Measurements from ENCODE around the gene ASTN1.

DNA sequence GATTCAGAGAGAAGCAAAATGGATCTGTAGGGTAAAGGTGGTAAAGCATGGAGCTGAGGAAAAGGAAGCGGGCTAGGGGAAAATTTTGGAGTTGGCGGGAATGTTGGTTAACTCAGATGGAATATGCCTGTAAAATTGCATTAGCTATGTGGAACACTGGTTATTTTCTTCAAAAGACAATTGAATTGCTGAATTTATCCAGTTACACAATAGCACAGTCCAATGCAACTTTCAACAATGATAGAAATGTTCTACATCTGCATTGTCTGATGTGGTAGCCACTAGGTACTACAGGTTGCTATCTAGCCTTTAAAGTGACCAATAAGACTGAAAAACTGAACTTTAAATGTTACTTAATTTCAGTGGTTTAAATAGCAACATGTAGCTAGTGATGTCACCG lies 315.2 kb downstream of the ASTN1 start:
- no peak for TF ChIP-seq GABPA (IDR thresholded peaks at IDR 0.05; ENCODE audit: low read depth)
- TF ChIP-seq, protein P1, sequence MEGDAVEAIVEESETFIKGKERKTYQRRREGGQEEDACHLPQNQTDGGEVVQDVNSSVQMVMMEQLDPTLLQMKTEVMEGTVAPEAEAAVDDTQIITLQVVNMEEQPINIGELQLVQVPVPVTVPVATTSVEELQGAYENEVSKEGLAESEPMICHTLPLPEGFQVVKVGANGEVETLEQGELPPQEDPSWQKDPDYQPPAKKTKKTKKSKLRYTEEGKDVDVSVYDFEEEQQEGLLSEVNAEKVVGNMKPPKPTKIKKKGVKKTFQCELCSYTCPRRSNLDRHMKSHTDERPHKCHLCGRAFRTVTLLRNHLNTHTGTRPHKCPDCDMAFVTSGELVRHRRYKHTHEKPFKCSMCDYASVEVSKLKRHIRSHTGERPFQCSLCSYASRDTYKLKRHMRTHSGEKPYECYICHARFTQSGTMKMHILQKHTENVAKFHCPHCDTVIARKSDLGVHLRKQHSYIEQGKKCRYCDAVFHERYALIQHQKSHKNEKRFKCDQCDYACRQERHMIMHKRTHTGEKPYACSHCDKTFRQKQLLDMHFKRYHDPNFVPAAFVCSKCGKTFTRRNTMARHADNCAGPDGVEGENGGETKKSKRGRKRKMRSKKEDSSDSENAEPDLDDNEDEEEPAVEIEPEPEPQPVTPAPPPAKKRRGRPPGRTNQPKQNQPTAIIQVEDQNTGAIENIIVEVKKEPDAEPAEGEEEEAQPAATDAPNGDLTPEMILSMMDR (IDR thresholded peaks at IDR 0.05), result no peak
